Activated CD8-positive, alpha-beta memory T cell treated with anti-CD3 and anti-CD28 coated beads for 4 hours (primary cell): ENCODE results near the gene CALML5.

Source experiments
- DNase-seq, 2 donors: peaks; one replicate each; pipeline ENCODE4 v3.0.0-alpha.2; 2020; ENCODE audit warnings: low read depth in 2 of 2

Gene CALML5

GRCh38 chr10:5515948-5516761 is 16.8 kb upstream of the CALML5 start:
- no peak for DNase-seq

- DNase-seq = no peak
These were observed 15.0 kb upstream of the CALML5 start for GRCh38 chr10:5514226-5514850.

- no peak for DNase-seq
These were observed 13.7 kb upstream of the CALML5 start for GRCh38 chr10:5512881-5513612.

GRCh38 chr10:5512331-5512730 is 13.0 kb upstream of the CALML5 start:
- no peak for DNase-seq

- no peak for DNase-seq
These were observed 12.5 kb upstream of the CALML5 start for GRCh38 chr10:5511885-5512280.

GRCh38 chr10:5511231-5511884 is 12.0 kb upstream of the CALML5 start:
- no peak for DNase-seq

GRCh38 chr10:5510281-5511072 is 11.1 kb upstream of the CALML5 start:
- no peak for DNase-seq

- no peak for DNase-seq
These were observed 10.3 kb upstream of the CALML5 start for GRCh38 chr10:5509691-5510090.

- DNase-seq = no peak
These were observed 9.9 kb upstream of the CALML5 start for GRCh38 chr10:5509236-5509635.

- no peak for DNase-seq
These were observed 9.4 kb upstream of the CALML5 start for GRCh38 chr10:5508786-5509185.

- DNase-seq = no peak
These were observed 8.8 kb upstream of the CALML5 start for GRCh38 chr10:5508161-5508604.

GRCh38 chr10:5507649-5508131 is 8.3 kb upstream of the CALML5 start:
- no peak for DNase-seq

GRCh38 chr10:5506751-5507648 is 7.6 kb upstream of the CALML5 start:
- no peak for DNase-seq

- no peak for DNase-seq
These were observed 6.9 kb upstream of the CALML5 start for GRCh38 chr10:5506246-5506645.

- DNase-seq = no peak
These were observed 5.0 kb upstream of the CALML5 start for GRCh38 chr10:5504146-5505072.

- no peak for DNase-seq
These were observed 4.1 kb upstream of the CALML5 start for GRCh38 chr10:5503477-5503835.

- DNase-seq = no peak
These were observed 3.5 kb upstream of the CALML5 start for GRCh38 chr10:5502571-5503476.

GRCh38 chr10:5502061-5502521 is 2.7 kb upstream of the CALML5 start:
- DNase-seq = no peak
